Measurements from ENCODE around the gene C16orf54.
"Not testable (repeated sequence)": the region's sequence is repeated elsewhere in the genome, so short reads cannot be mapped to it uniquely, and the experiment has no call there.

DNA sequence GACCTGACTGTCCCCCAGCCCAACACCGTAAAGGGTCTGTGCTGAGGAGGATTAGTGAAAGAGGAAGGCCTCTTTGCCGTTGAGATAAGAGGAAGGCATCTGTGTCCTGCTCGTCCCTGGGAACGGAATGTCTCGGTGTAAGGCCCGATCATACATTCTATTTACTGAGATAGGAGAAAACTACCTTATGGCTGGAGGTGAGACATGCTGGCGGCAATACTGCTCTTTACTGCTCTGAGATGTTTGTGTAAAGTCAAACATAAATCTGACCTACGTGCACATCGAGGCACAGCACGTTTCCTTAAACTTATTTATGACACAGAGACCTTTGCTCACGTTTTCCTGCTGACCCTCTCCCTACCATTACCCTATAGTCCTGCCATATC lies 5.2 kb downstream of the C16orf54 start:
- TF ChIP-seq CTCF, EP300, POLR2A, POLR2AphosphoS5 (IDR thresholded peaks at IDR 0.05): not testable (repeated sequence)
